HuH-7 (cell line): ENCODE data around the gene SPATA25.
A peak's percentile ranks its signal among the peaks of the same experiment; 100 is the strongest.
"Not testable (repeated sequence)": the region's sequence is repeated elsewhere in the genome, so short reads cannot be mapped to it uniquely, and the experiment has no call there.

Source experiments
- DNase-seq: peaks from one replicate; pipeline ENCODE4 v3.0.0; 2011; ENCODE audit warnings: low spot score

The SPATA25 gene

GRCh38 chr20:45887346-45887715 lies at the start of gene SPATA25:
TSS of gene SPATA25 (minus strand) at chr20:45887622. CDS start at chr20:45887590, 32 bp downstream.
- no peak for DNase-seq

- DNase-seq, result no peak
Measured at GRCh38 chr20:45935416-45936046, 48.1 kb upstream of the SPATA25 start.

GRCh38 chr20:45934586-45935415 lies 47.4 kb upstream of the SPATA25 start, which contains the start of gene PCIF1:
TSS of gene PCIF1 (plus strand) at chr20:45934683. CDS start at chr20:45939000, 4,317 bp downstream.
- DNase-seq, result peak; percentile 100

GRCh38 chr20:45934046-45934585 lies 46.7 kb upstream of the SPATA25 start:
- peak; percentile 57 for DNase-seq

- peak; percentile 85 for DNase-seq
Measured at GRCh38 chr20:45933266-45934045, 46.0 kb upstream of the SPATA25 start.

- not testable (repeated sequence) for DNase-seq
Measured at GRCh38 chr20:45931680-45932079, 44.3 kb upstream of the SPATA25 start.

- DNase-seq, result peak; percentile 67
Measured at GRCh38 chr20:45927071-45927878, 39.9 kb upstream of the SPATA25 start.

- DNase-seq, result no peak
Measured at GRCh38 chr20:45926731-45927070, 39.3 kb upstream of the SPATA25 start.

GRCh38 chr20:45925821-45926506 lies 38.5 kb upstream of the SPATA25 start:
- no peak for DNase-seq

GRCh38 chr20:45924391-45925261 lies 37.2 kb upstream of the SPATA25 start:
- no peak for DNase-seq

- no peak for DNase-seq
Measured at GRCh38 chr20:45921337-45922189, 34.1 kb upstream of the SPATA25 start.

- DNase-seq, result no peak
Measured at GRCh38 chr20:45920462-45921336, 33.3 kb upstream of the SPATA25 start.

- DNase-seq, result no peak
Measured at GRCh38 chr20:45919542-45920399, 32.3 kb upstream of the SPATA25 start.

GRCh38 chr20:45918779-45919537 lies 31.5 kb upstream of the SPATA25 start:
- no peak for DNase-seq

- no peak for DNase-seq
Measured at GRCh38 chr20:45918182-45918737, 30.8 kb upstream of the SPATA25 start.

- no peak for DNase-seq
Measured at GRCh38 chr20:45917790-45918141, 30.3 kb upstream of the SPATA25 start.
